ENCODE measurements around the gene PAK1IP1. TPM values are rescaled to one million over a fixed set of nuclear protein-coding genes. Genes with fewer than 3 reads are reported as not detected.
"Not testable (repeated sequence)": the region's sequence is repeated elsewhere in the genome, so short reads cannot be mapped to it uniquely, and the experiment has no call there.

PAK1IP1 gene
- total RNA-seq, 2 donors from 2014 or later: 6.6 to 16.3 TPM

DNA sequence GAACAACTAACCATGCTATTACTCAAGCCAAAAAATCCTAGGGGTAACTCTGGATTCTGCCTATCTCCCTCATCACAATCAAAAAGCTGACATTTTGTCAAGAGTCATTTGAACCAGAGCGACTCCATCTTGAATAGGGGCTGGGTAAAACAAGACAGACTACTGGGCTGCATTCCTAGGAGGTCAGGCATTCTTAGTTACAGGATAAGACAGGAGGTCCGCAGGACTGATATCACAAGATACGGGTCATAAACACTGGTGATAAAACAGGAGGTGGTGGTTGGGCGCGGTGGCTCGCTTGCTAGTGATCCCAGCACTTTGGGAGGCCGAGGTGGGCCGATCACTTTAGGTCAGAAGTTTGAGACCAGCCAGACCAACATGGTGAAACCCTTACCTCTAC, 32.6 kb upstream of the PAK1IP1 start:
- intact Hi-C loops (cut with DNase I): no loop called here
- DNase-seq: no peak
- TF ChIP-seq, protein P1, sequence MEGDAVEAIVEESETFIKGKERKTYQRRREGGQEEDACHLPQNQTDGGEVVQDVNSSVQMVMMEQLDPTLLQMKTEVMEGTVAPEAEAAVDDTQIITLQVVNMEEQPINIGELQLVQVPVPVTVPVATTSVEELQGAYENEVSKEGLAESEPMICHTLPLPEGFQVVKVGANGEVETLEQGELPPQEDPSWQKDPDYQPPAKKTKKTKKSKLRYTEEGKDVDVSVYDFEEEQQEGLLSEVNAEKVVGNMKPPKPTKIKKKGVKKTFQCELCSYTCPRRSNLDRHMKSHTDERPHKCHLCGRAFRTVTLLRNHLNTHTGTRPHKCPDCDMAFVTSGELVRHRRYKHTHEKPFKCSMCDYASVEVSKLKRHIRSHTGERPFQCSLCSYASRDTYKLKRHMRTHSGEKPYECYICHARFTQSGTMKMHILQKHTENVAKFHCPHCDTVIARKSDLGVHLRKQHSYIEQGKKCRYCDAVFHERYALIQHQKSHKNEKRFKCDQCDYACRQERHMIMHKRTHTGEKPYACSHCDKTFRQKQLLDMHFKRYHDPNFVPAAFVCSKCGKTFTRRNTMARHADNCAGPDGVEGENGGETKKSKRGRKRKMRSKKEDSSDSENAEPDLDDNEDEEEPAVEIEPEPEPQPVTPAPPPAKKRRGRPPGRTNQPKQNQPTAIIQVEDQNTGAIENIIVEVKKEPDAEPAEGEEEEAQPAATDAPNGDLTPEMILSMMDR (IDR thresholded peaks at IDR 0.05): no peak
- no peak overlapping the region for H3K27ac ChIP-seq
- no peaks in the 10 kb centered on the region for H3K9me3 ChIP-seq
- no peak overlapping the region for H3K9ac ChIP-seq (ENCODE audit: low read depth in 2 of 2, low read length in 2 of 2)
- no peaks in the 10 kb centered on the region for H3K36me3 ChIP-seq
- no peak overlapping the region for H3K4me3 ChIP-seq
- no peaks in the 10 kb centered on the region for H3K4me1 ChIP-seq
- no peaks in the 10 kb centered on the region for H3K27me3 ChIP-seq

- no peaks in the 10 kb centered on the region for H3K4me1 ChIP-seq
- no peak overlapping the region for H3K9ac ChIP-seq (ENCODE audit: low read depth in 2 of 2, low read length in 2 of 2)
- no peak overlapping the region for H3K4me3 ChIP-seq
- no peak overlapping the region for H3K27ac ChIP-seq
- H3K27me3 ChIP-seq: no peaks in the 10 kb centered on the region
- intact Hi-C loops (cut with DNase I): no loop called here
- H3K36me3 ChIP-seq: no peaks in the 10 kb centered on the region
- DNase-seq: no peak
- no peaks in the 10 kb centered on the region for H3K9me3 ChIP-seq
- TF ChIP-seq, protein P1 (IDR thresholded peaks at IDR 0.05): no peak
These were observed 32.0 kb upstream of the PAK1IP1 start for GRCh38 chr6:10662742-10663141.

- H3K27me3 ChIP-seq; H3K4me3 ChIP-seq; H3K36me3 ChIP-seq; intact Hi-C loops (cut with DNase I); H3K9ac ChIP-seq (ENCODE audit: low read depth in 2 of 2, low read length in 2 of 2); DNase-seq; H3K9me3 ChIP-seq; H3K4me1 ChIP-seq; H3K27ac ChIP-seq: not testable (repeated sequence)
These were observed 29.2 kb upstream of the PAK1IP1 start for GRCh38 chr6:10665595-10665994.

DNA sequence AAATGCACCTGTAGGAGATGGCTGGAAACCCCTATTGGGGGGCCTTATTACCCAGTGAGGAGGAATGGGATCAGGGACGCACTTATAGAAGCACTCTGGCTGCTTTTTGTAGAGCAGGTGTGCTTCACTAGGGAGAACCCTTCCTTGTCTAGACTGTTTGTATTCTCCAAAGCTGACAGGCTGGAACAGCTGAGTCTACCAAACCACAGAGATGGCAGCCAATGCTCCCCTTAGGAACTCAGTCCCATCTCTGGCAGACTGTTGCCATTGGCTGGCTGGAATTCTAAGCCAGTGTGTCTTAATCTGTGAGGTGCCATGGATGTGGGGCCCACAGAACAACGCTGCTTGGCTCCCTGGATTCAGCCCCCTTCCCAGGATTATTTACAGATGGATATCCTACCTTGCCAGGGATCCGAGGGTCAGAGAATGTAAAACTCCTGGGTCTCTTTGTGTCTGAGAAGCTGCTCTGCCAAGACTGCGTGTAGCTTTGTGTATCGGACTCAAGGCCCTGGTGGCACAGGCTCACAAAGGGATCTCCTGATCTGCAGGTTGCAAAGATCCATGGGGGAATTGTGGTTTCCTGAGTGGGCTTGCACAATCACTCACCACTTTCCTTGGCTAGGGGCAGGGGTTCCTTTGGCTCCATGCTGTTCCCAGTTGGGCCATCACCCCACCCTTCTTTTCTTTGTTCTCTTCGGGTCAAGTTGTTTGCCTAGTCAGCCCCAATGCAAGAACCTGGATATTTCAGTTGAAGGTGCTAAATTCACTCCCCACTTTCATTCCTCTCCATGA, 26.4 kb upstream of the PAK1IP1 start:
- Histone ChIP-seq H3K9me3 (no peaks in the 10 kb centered on the region), H3K4me1 (no peaks in the 10 kb centered on the region), H3K36me3 (no peaks in the 10 kb centered on the region), H3K27me3 (no peaks in the 10 kb centered on the region), H3K27ac (no peak overlapping the region), H3K4me3 (no peak overlapping the region), H3K9ac (ENCODE audit: low read depth in 2 of 2, low read length in 2 of 2) (no peak overlapping the region)
- TF ChIP-seq, protein P1 (IDR thresholded peaks at IDR 0.05): no peak
- intact Hi-C loops (cut with DNase I): no loop called here
- no peak for DNase-seq

DNA sequence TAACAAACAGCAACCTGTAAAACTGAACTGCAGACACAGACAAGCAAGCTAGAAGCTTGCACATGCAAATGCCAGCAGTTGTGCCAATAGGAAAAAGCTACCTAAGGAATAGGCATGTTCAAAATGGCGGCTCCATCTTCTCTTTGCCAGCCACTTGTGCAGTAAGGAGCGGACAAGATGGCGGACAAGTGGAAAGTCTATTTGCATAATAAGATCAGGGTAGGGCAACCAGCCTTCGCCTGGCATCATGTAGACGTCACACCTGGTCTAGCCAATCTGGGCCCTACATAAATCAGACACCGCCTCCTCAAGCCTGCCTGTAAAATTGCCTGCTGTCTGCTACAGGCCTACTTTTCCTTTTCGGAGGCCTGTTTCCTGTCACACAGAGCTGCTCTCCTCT, 18.4 kb upstream of the PAK1IP1 start:
- Histone ChIP-seq H3K9me3 (no peaks in the 10 kb centered on the region), H3K36me3 (no peaks in the 10 kb centered on the region), H3K27me3 (no peaks in the 10 kb centered on the region), H3K9ac (ENCODE audit: low read depth in 2 of 2, low read length in 2 of 2) (no peak overlapping the region), H3K4me3 (no peak overlapping the region), H3K27ac (no peak overlapping the region), H3K4me1 (no peaks in the 10 kb centered on the region)
- DNase-seq: no peak
- intact Hi-C loops (cut with DNase I): no loop called here
- TF ChIP-seq, protein P1 (IDR thresholded peaks at IDR 0.05): no peak

GRCh38 chr6:10678456-10678855, 16.3 kb upstream of the PAK1IP1 start:
- Histone ChIP-seq H3K27me3 (no peaks in the 10 kb centered on the region), H3K9me3 (no peaks in the 10 kb centered on the region), H3K9ac (ENCODE audit: low read depth in 2 of 2, low read length in 2 of 2) (no peak overlapping the region), H3K36me3 (no peaks in the 10 kb centered on the region), H3K4me3 (no peak overlapping the region), H3K4me1 (no peaks in the 10 kb centered on the region), H3K27ac (no peak overlapping the region)
- TF ChIP-seq, protein P1 (IDR thresholded peaks at IDR 0.05): no peak
- no peak for DNase-seq
- intact Hi-C loops (cut with DNase I): no loop called here
